H9 (cell line): Measurements from ENCODE around the gene TMEM115. TPM values are rescaled to one million over a fixed set of nuclear protein-coding genes. Genes with fewer than 3 reads are reported as not detected.

Experiments
- DNase-seq: peaks from one replicate; pipeline ENCODE4 v3.0.0-alpha.2; 2017
- H2AFZ ChIP-seq: one replicate; pipeline ENCODE4 v1.6.1; 2013; ENCODE audit warnings: mild to moderate bottlenecking, low read length, control low read depth, moderate library complexity
- H2AK5ac ChIP-seq: 2 replicates; pipeline ENCODE4 v1.6.1; 2013; ENCODE audit warnings: low read length, control low read depth, mixed read lengths; ENCODE audit not compliant: insufficient read length
- H2BK120ac ChIP-seq: one replicate; pipeline ENCODE4 v1.6.1; 2013; ENCODE audit warnings: low read depth, mild to moderate bottlenecking, low read length, control low read depth, inconsistent platforms; ENCODE audit not compliant: poor library complexity, severe bottlenecking
- H2BK12ac ChIP-seq: 2 replicates; pipeline ENCODE4 v1.6.1; 2013; ENCODE audit warnings: low read length, control low read depth, mixed read lengths, low read depth; ENCODE audit not compliant: insufficient read length
- H2BK15ac ChIP-seq: 2 replicates; pipeline ENCODE4 v1.6.1; 2013; ENCODE audit warnings: low read depth, low read length, control low read depth
- H2BK20ac ChIP-seq: one replicate; pipeline ENCODE4 v1.6.1; 2013; ENCODE audit warnings: low read depth, mild to moderate bottlenecking, low read length, control low read depth, inconsistent platforms; ENCODE audit not compliant: poor library complexity, severe bottlenecking
- H2BK5ac ChIP-seq: 2 replicates; pipeline ENCODE4 v1.6.1; 2013; ENCODE audit warnings: low read length, control low read depth, mixed read lengths; ENCODE audit not compliant: insufficient read length
- H3K14ac ChIP-seq: 2 replicates; pipeline ENCODE4 v1.6.1; 2013; ENCODE audit warnings: low read length, control low read depth; ENCODE audit not compliant: insufficient read depth
- H3K18ac ChIP-seq: 2 replicates; pipeline ENCODE4 v1.6.1; 2013; ENCODE audit warnings: low read depth, mild to moderate bottlenecking, mixed read lengths, low read length, control low read depth; ENCODE audit not compliant: insufficient read length
- H3K23ac ChIP-seq: 2 replicates; pipeline ENCODE4 v1.6.1; 2013; ENCODE audit warnings: low read length, control low read depth, mixed read lengths, low read depth; ENCODE audit not compliant: insufficient read length
- H3K23me2 ChIP-seq: 2 replicates; pipeline ENCODE4 v1.6.1; 2013; ENCODE audit warnings: low read depth, mild to moderate bottlenecking, mixed read lengths, low read length, control low read depth; ENCODE audit not compliant: insufficient read length, poor library complexity, severe bottlenecking
- H3K27ac ChIP-seq: 2 replicates; pipeline ENCODE4 v1.5.1; 2013; ENCODE audit warnings: low read length, control low read depth, mixed read lengths, low read depth; ENCODE audit not compliant: insufficient read length
- H3K27me3 ChIP-seq: 2 replicates; pipeline ENCODE4 v1.6.1; 2013; ENCODE audit warnings: low read length, control low read depth, inconsistent platforms; ENCODE audit not compliant: insufficient read depth
- H3K4ac ChIP-seq: 2 replicates; pipeline ENCODE4 v1.6.1; 2013; ENCODE audit warnings: low read depth, mild to moderate bottlenecking, control low read depth, inconsistent platforms, low read length, moderate library complexity
- H3K4me1 ChIP-seq: 2 replicates; pipeline ENCODE4 v1.6.1; 2013; ENCODE audit warnings: low read length, control low read depth, inconsistent platforms; ENCODE audit not compliant: insufficient read depth
- H3K4me2 ChIP-seq: 2 replicates; pipeline ENCODE4 v1.6.1; 2013; ENCODE audit warnings: low read length, control low read depth, mixed read lengths; ENCODE audit not compliant: insufficient read length, insufficient read depth
- H3K56ac ChIP-seq: 2 replicates; pipeline ENCODE4 v1.6.1; 2013; ENCODE audit warnings: low read depth, mild to moderate bottlenecking, mixed read lengths, low read length, control low read depth; ENCODE audit not compliant: insufficient read length
- H3K79me1 ChIP-seq: 2 replicates; pipeline ENCODE4 v1.6.1; 2013; ENCODE audit warnings: low read depth, mild to moderate bottlenecking, moderate library complexity, low read length, control low read depth, inconsistent platforms; ENCODE audit not compliant: insufficient read depth, poor library complexity, severe bottlenecking
- H3K79me2 ChIP-seq: 2 replicates; pipeline ENCODE4 v1.6.1; 2013; ENCODE audit warnings: low read length, control low read depth, inconsistent platforms; ENCODE audit not compliant: insufficient read depth
- H3K9ac ChIP-seq: 2 replicates; pipeline ENCODE4 v1.6.1; 2013; ENCODE audit warnings: low read length, control low read depth, mixed read lengths; ENCODE audit not compliant: insufficient read length; ENCODE audit errors: extremely low read depth
- H3K9me3 ChIP-seq: one replicate; pipeline ENCODE4 v1.6.1; 2013; ENCODE audit warnings: low read depth, low read length, inconsistent platforms; ENCODE audit not compliant: control insufficient read depth
- H3T11ph ChIP-seq: one replicate; pipeline ENCODE4 v1.6.1; 2013; ENCODE audit warnings: mild to moderate bottlenecking, low read length, control low read depth, inconsistent platforms
- H4K20me1 ChIP-seq: one replicate; pipeline ENCODE4 v1.6.1; 2013; ENCODE audit not compliant: control insufficient read depth, insufficient read length, insufficient read depth
- H4K5ac ChIP-seq: 2 replicates; pipeline ENCODE4 v1.6.1; 2013; ENCODE audit warnings: low read depth, mild to moderate bottlenecking, mixed read lengths, low read length, control low read depth; ENCODE audit not compliant: insufficient read length
- H4K8ac ChIP-seq: replicated peaks from 2 replicates; pipeline ENCODE4 v1.6.1; 2013; ENCODE audit warnings: low read length, control low read depth, mixed read lengths, low read depth; ENCODE audit not compliant: insufficient read length
- H4K91ac ChIP-seq: 2 replicates; pipeline ENCODE4 v1.6.1; 2013; ENCODE audit warnings: low read depth, mild to moderate bottlenecking, moderate library complexity, mixed read lengths, low read length, control low read depth; ENCODE audit not compliant: insufficient read length
- H3K27ac Mint-ChIP-seq, 3 experiments: 2 replicates in 2 of 3; 3 replicates in 1 of 3; pipeline ENCODE4 v1.8.0; 2020 to 2021; ENCODE audit warnings: mixed read lengths in 3 of 3, mild to moderate bottlenecking in 1 of 3, moderate library complexity in 1 of 3
- H3K27me3 Mint-ChIP-seq: 2 replicates; pipeline ENCODE4 v1.8.0; 2021; ENCODE audit warnings: low read depth, mild to moderate bottlenecking, moderate library complexity, mixed read lengths
- H3K36me3 Mint-ChIP-seq, 3 experiments: 2 replicates in 2 of 3; 3 replicates in 1 of 3; pipeline ENCODE4 v1.8.0; 2020 to 2021; ENCODE audit warnings: low read depth in 3 of 3, mixed read lengths in 3 of 3; ENCODE audit not compliant: insufficient read depth in 1 of 3
- H3K4me1 Mint-ChIP-seq, 2 experiments: 2 replicates each; pipeline ENCODE4 v1.8.0; 2020; ENCODE audit warnings: mixed read lengths in 2 of 2
- H3K4me3 Mint-ChIP-seq, 2 experiments: 2 replicates in 1 of 2; 3 replicates in 1 of 2; pipeline ENCODE4 v1.8.0; 2020 to 2021; ENCODE audit warnings: mild to moderate bottlenecking in 2 of 2, mixed read lengths in 2 of 2, moderate library complexity in 1 of 2
- H3K9me3 Mint-ChIP-seq, 2 experiments: 2 replicates in 1 of 2; 3 replicates in 1 of 2; pipeline ENCODE4 v1.8.0; 2020; ENCODE audit warnings: mild to moderate bottlenecking in 2 of 2, mixed read lengths in 2 of 2, moderate library complexity in 1 of 2
- WGBS: extraction: QIAGEN DNeasy Blood & Tissue Kit; methylation state at CpG from one replicate; pipeline ENCODE4 v1.1.7; 2013; ENCODE audit warnings: missing lambda C conversion rate, low lambda C conversion rate, mixed read lengths; ENCODE audit not compliant: insufficient read length; ENCODE audit errors: extremely low coverage; 5-methylcytosine and 5-hydroxymethylcytosine counted together
- total RNA-seq: library from RNA; stranded (reverse); gene quantifications from 2 replicates; pipeline ENCODE4 v1.2.1, GENCODE V29; 2021
- TF ChIP-seq, protein P1 (sequence below): fragments of 200-600 bp; sonication (generic); conservative IDR thresholded peaks from 3 replicates; pipeline ENCODE4 v1.8.0; 2021; ENCODE audit warnings: antibody characterized with exemption, mild to moderate bottlenecking

The TMEM115 gene
- total RNA-seq, 1 experiment from 2014 or later = 32.3 TPM

GRCh38 chr3:50326182-50326541 lies 33.2 kb downstream of the TMEM115 start:
- Mint-ChIP-seq H3K27me3 (no peaks in the 10 kb centered on the region; the same call in 1 of the 2 replicates), H3K4me3 (peak overlapping the region; percentile 88 to 96; a peak in 4 of 5 replicates), H3K36me3 (peaks cover 21 to 44% (median 28%) of the 10 kb centered on the region in 3 experiments; a peak in 6 of 7 replicates), H3K27ac (no peak overlapping the region), H3K4me1 (peaks cover 15 to 31% of the 10 kb centered on the region in 2 experiments), H3K9me3 (no peaks in the 10 kb centered on the region)
- H3K27ac ChIP-seq = no peak overlapping the region
- peaks cover 21% of the 10 kb centered on the region for H3K23me2 ChIP-seq
- H2AFZ ChIP-seq = no peak overlapping the region
- no peak overlapping the region for H2BK5ac ChIP-seq
- no peak overlapping the region for H2BK12ac ChIP-seq
- no peak overlapping the region for H2AK5ac ChIP-seq
- H3K14ac ChIP-seq = no peak overlapping the region
- H2BK120ac ChIP-seq = no peak overlapping the region
- H2BK15ac ChIP-seq = no peak overlapping the region
- no peak overlapping the region for H3K23ac ChIP-seq
- no peak overlapping the region for H3K18ac ChIP-seq
- no peaks in the 10 kb centered on the region for H4K20me1 ChIP-seq
- H3K9me3 ChIP-seq = no peaks in the 10 kb centered on the region
- no peak overlapping the region for H4K91ac ChIP-seq
- H3K4me2 ChIP-seq = no peak overlapping the region
- H3K9ac ChIP-seq = no peak overlapping the region
- H3K27me3 ChIP-seq = no peaks in the 10 kb centered on the region
- H4K8ac ChIP-seq = no peak overlapping the region
- no peak overlapping the region for H3K4ac ChIP-seq
- H3K79me1 ChIP-seq = peaks cover 6% of the 10 kb centered on the region
- H3K56ac ChIP-seq = no peak overlapping the region
- no peak overlapping the region for H2BK20ac ChIP-seq
- peaks cover 6% of the 10 kb centered on the region; the same call in 1 of the 2 replicates for H3K4me1 ChIP-seq
- H3K79me2 ChIP-seq = peaks cover 4% of the 10 kb centered on the region; the same call in 1 of the 2 replicates
- no peak overlapping the region for H4K5ac ChIP-seq
- no peak for DNase-seq
- no peak overlapping the region for H3T11ph ChIP-seq
- TF ChIP-seq, protein P1, sequence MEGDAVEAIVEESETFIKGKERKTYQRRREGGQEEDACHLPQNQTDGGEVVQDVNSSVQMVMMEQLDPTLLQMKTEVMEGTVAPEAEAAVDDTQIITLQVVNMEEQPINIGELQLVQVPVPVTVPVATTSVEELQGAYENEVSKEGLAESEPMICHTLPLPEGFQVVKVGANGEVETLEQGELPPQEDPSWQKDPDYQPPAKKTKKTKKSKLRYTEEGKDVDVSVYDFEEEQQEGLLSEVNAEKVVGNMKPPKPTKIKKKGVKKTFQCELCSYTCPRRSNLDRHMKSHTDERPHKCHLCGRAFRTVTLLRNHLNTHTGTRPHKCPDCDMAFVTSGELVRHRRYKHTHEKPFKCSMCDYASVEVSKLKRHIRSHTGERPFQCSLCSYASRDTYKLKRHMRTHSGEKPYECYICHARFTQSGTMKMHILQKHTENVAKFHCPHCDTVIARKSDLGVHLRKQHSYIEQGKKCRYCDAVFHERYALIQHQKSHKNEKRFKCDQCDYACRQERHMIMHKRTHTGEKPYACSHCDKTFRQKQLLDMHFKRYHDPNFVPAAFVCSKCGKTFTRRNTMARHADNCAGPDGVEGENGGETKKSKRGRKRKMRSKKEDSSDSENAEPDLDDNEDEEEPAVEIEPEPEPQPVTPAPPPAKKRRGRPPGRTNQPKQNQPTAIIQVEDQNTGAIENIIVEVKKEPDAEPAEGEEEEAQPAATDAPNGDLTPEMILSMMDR = no peak
- no CpG with 5 or more reads among the region's 8 CpGs for WGBS
